HepG2 (cell line): Measurements from ENCODE around the gene CCSER1. TPM values are rescaled to one million over a fixed set of nuclear protein-coding genes. Genes with fewer than 3 reads are reported as not detected.

Source experiments
- ATAC-seq: fragments of 200-7000 bp; cut with Tn5 transposase; 3 replicates; pipeline ENCODE4 v1.9.1; 2020; ENCODE audit warnings: mild to moderate bottlenecking, moderate library complexity
- BruUV-seq: library from RNA; stranded (reverse); fragments of 400-500 nt; replicated peaks from 2 replicates; lab custom pipeline; 2021; lab: Mats Ljungman, UMichigan
- CTCF ChIA-PET: fragments of 300-600 bp; formaldehyde crosslinking; extraction: SDS; loops from one replicate; lab custom pipeline; 2021; ENCODE audit warnings: low total read pairs, inconsistent platforms, low intra/inter-chr PET ratio; lab: Yijun Ruan, JAX
- POLR2A ChIA-PET: fragments of 350-600 bp; sonication (Branson Sonifier 250); formaldehyde crosslinking; loops from one replicate; lab custom pipeline; 2020; ENCODE audit warnings: antibody characterized with exemption, inconsistent platforms; lab: Yijun Ruan, JAX
- DNase-seq: peaks from one replicate; pipeline ENCODE4 v3.0.0-alpha.2; 2015; ENCODE audit warnings: low spot score
- FAIRE-seq: peaks from 3 replicates; lab custom pipeline; 2011; peaks lifted over from hg19 to GRCh38; lab: Jason Lieb, UNC
- H2AFZ ChIP-seq: one replicate; pipeline ENCODE4 v1.6.1; 2011; ENCODE audit warnings: low read length, inconsistent platforms
- H3K27ac ChIP-seq: fragments of 300-600 bp; 3 replicates; pipeline ENCODE4 v1.8.0; 2011; ENCODE audit warnings: mixed run types, mild to moderate bottlenecking, mixed read lengths, low read length, inconsistent platforms; ENCODE audit not compliant: insufficient read depth; ENCODE audit errors: extremely low read length
- H3K27me3 ChIP-seq, 2 experiments: fragments of 200-600 bp in 1 of 2; 2 replicates in 1 of 2; 3 replicates in 1 of 2; pipeline versions ENCODE4 v1.6.0 to v1.8.0; 2011; ENCODE audit warnings: low read length in 2 of 2, mild to moderate bottlenecking in 2 of 2, moderate library complexity in 2 of 2, inconsistent platforms in 1 of 2; ENCODE audit not compliant: insufficient read depth in 2 of 2, control insufficient read depth in 1 of 2
- H3K36me3 ChIP-seq, 2 experiments: fragments of 200-600 bp in 1 of 2; replicated peaks in 1 of 2; 2 replicates in 1 of 2; 3 replicates in 1 of 2; pipeline versions ENCODE4 v1.5.1 to v1.8.0; 2011; ENCODE audit warnings: low read length in 2 of 2, inconsistent platforms in 1 of 2; ENCODE audit not compliant: insufficient read depth in 2 of 2, control insufficient read depth in 1 of 2
- H3K4me1 ChIP-seq: 2 replicates; pipeline ENCODE4 v1.5.1; 2012; ENCODE audit warnings: low read length, inconsistent platforms; ENCODE audit not compliant: insufficient read depth
- H3K4me2 ChIP-seq: 2 replicates; pipeline ENCODE4 v1.6.0; 2011; ENCODE audit warnings: low read depth, low read length, inconsistent platforms
- H3K4me3 ChIP-seq, 3 experiments: fragments of 200-600 bp in 1 of 3; sonication (generic), shearing (Covaris generic) in 1 of 3; replicated peaks in 1 of 3; 2 replicates each; pipeline ENCODE4 v1.5.1; 2011 to 2016; ENCODE audit warnings: low read length in 3 of 3, inconsistent platforms in 2 of 3, low read depth in 2 of 3, mild to moderate bottlenecking in 2 of 3, control low read depth in 1 of 3, mixed read lengths in 1 of 3; ENCODE audit not compliant: insufficient read depth in 1 of 3
- H3K79me2 ChIP-seq: one replicate; pipeline ENCODE4 v1.6.1; 2011; ENCODE audit warnings: low read length, inconsistent platforms; ENCODE audit not compliant: insufficient read depth
- H3K9ac ChIP-seq: 2 replicates; pipeline ENCODE4 v1.6.0; 2011; ENCODE audit warnings: mild to moderate bottlenecking, low read depth, low read length, inconsistent platforms; ENCODE audit not compliant: insufficient read depth
- H3K9me3 ChIP-seq: 2 replicates; pipeline ENCODE4 v1.5.1; 2012; ENCODE audit warnings: mild to moderate bottlenecking, low read length
- H4K20me1 ChIP-seq: 2 replicates; pipeline ENCODE4 v1.6.0; 2011; ENCODE audit warnings: inconsistent platforms, mild to moderate bottlenecking, low read length, moderate library complexity; ENCODE audit not compliant: insufficient read depth
- AGO2 ChIP-seq: fragments of 200-400 bp; formaldehyde crosslinking; optimal IDR thresholded peaks from 2 replicates; pipeline ENCODE3; 2017; ENCODE audit warnings: mild to moderate bottlenecking, low read depth, low read length, moderate library complexity
- CHD2 ChIP-seq: IDR thresholded peaks from 2 replicates; pipeline ENCODE4 v1.6.1; 2011; ENCODE audit warnings: low read depth, low read length, improper control_type of control experiment
- ELF3 ChIP-seq: IDR thresholded peaks from 2 replicates; pipeline ENCODE4 v1.6.1; 2016; ENCODE audit warnings: missing genetic modification reagents, missing compliant biosample characterization
- GATAD1 ChIP-seq: IDR thresholded peaks from 2 replicates; pipeline ENCODE4 v1.6.1; 2016; ENCODE audit warnings: missing genetic modification reagents, missing compliant biosample characterization
- GATAD2A ChIP-seq: IDR thresholded peaks from 2 replicates; pipeline ENCODE4 v1.6.1; 2016
- IKZF5 ChIP-seq: IDR thresholded peaks from 2 replicates; pipeline ENCODE4 v1.6.1; 2018; ENCODE audit warnings: missing genetic modification reagents, mild to moderate bottlenecking, missing compliant biosample characterization
- KDM3A ChIP-seq: IDR thresholded peaks from 2 replicates; pipeline ENCODE4 v1.6.1; 2018; ENCODE audit warnings: low read depth, missing compliant biosample characterization
- KLF12 ChIP-seq: sonication (generic); formaldehyde crosslinking; IDR thresholded peaks from 2 replicates; pipeline ENCODE4 v1.4.0; 2020; ENCODE audit warnings: missing genetic modification reagents, borderline replicate concordance
- SATB2 ChIP-seq: sonication (generic); formaldehyde crosslinking; IDR thresholded peaks from 2 replicates; pipeline ENCODE4 v1.5.0; 2020; ENCODE audit warnings: missing genetic modification reagents
- SNAPC2 ChIP-seq: sonication (generic); formaldehyde crosslinking; IDR thresholded peaks from 2 replicates; pipeline ENCODE4 v1.8.1; 2022; ENCODE audit warnings: mild to moderate bottlenecking, missing genetic modification reagents
- SP5 ChIP-seq: IDR thresholded peaks from 2 replicates; pipeline ENCODE4 v1.6.1; 2016; ENCODE audit warnings: low read depth, borderline replicate concordance
- TCF12 ChIP-seq, 2 experiments: fragments of 450-650 bp in 1 of 2; sonication (generic) in 1 of 2; formaldehyde crosslinking in 1 of 2; IDR thresholded peaks; 2 replicates each; pipeline versions ENCODE4 v1.6.1 to v1.8.0; 2017 to 2022; ENCODE audit warnings: antibody characterized with exemption in 1 of 2, mild to moderate bottlenecking in 1 of 2, missing genetic modification reagents in 1 of 2, moderate library complexity in 1 of 2
- TSC22D2 ChIP-seq: sonication (generic); formaldehyde crosslinking; IDR thresholded peaks from 2 replicates; pipeline ENCODE4 v1.5.1; 2020; ENCODE audit warnings: missing genetic modification reagents, mild to moderate bottlenecking, borderline replicate concordance
- YEATS2 ChIP-seq: sonication (generic); formaldehyde crosslinking; IDR thresholded peaks from 2 replicates; pipeline ENCODE4 v1.4.0; 2020; ENCODE audit warnings: missing genetic modification reagents, borderline replicate concordance
- ZNF124 ChIP-seq: sonication (generic); formaldehyde crosslinking; IDR thresholded peaks from 2 replicates; pipeline ENCODE4 v1.4.0; 2020; ENCODE audit warnings: missing genetic modification reagents
- ZNF205 ChIP-seq: IDR thresholded peaks from 2 replicates; pipeline ENCODE4 v1.6.1; 2018; ENCODE audit warnings: missing biosample characterization, missing genetic modification reagents
- ZNF543 ChIP-seq: sonication (generic); formaldehyde crosslinking; IDR thresholded peaks from 2 replicates; pipeline ENCODE4 v1.4.0; 2020; ENCODE audit warnings: mild to moderate bottlenecking, missing genetic modification reagents
- ZNF576 ChIP-seq: sonication (generic); formaldehyde crosslinking; IDR thresholded peaks from 2 replicates; pipeline ENCODE4 v1.4.0; 2020; ENCODE audit warnings: mild to moderate bottlenecking, missing genetic modification reagents
- ZNF614 ChIP-seq: IDR thresholded peaks from 2 replicates; pipeline ENCODE4 v1.6.1; 2018; ENCODE audit warnings: missing biosample characterization, missing genetic modification reagents, inconsistent platforms, borderline replicate concordance
- WGBS: methylation state at CpG from one replicate; pipeline ENCODE4 v1.1.6; 2017; ENCODE audit warnings: low lambda C conversion rate; 5-methylcytosine and 5-hydroxymethylcytosine counted together
- in situ Hi-C: cut with HindIII; loops from 2 replicates; pipeline ENCODE4 v1.10.0; 2017; ENCODE audit warnings: low pct_unique_long_range_greater_than_20kb; ENCODE audit not compliant: extremely low pct_ligation_motif_present
- intact Hi-C: fragments of 100-400 bp; cut with micrococcal nuclease; formaldehyde crosslinking; loops from one replicate; pipeline ENCODE4 v1.10.0; 2022; ENCODE audit not compliant: unreplicated experiment
- polyA plus RNA-seq, 8 experiments: library from polyadenylated mRNA; depleted of rRNA in 3 of 8; stranded (reverse) in 7 of 8; unstranded in 1 of 8; fragments of >200 nt; fragmentation: Illumina TruSeq in 4 of 8; extraction: Trizol in 4 of 8; gene quantifications; 2 replicates each; pipeline versions ENCODE4 v1.2.1 to v1.2.3, GENCODE V29; 2011 to 2016; ENCODE audit warnings: low read depth in 4 of 8, missing spikeins in 1 of 8, mixed read lengths in 1 of 8; ENCODE audit not compliant: insufficient read depth in 1 of 8
- total RNA-seq, 5 experiments: library from RNA; depleted of rRNA; stranded (reverse); fragments of >200 nt; fragmentation: Illumina TruSeq; extraction: Trizol; gene quantifications; 2 replicates each; pipeline ENCODE4 v1.2.3, GENCODE V29; 2016; ENCODE audit warnings: low read depth in 1 of 5

The CCSER1 gene
- total and polyA plus RNA-seq, 2 of the 13 experiments (the other 11 are each of a cell fraction or from before 2014, with no cell fraction given) = not detected

- TF ChIP-seq ZNF614 (CRISPR knock-in tag) = no peak
- no peak for TF ChIP-seq SATB2 (CRISPR knock-in tag)
- TF ChIP-seq IKZF5 (CRISPR knock-in tag) = no peak
- TF ChIP-seq ZNF205 = no peak
- no peak for TF ChIP-seq KLF12 (CRISPR knock-in tag)
- no peak for TF ChIP-seq GATAD2A (CRISPR knock-in tag)
Measured at GRCh38 chr4:91280551-91281290, 1153.5 kb downstream of the CCSER1 start (continued).

- Histone ChIP-seq H3K27ac (no peak overlapping the region), H2AFZ (no peak overlapping the region), H3K36me3 (no peaks in the 10 kb centered on the region), H3K79me2 (no peaks in the 10 kb centered on the region), H3K4me3 (no peak overlapping the region), H3K27me3 (no peaks in the 10 kb centered on the region), H3K4me2 (no peak overlapping the region), H3K9me3 (no peaks in the 10 kb centered on the region), H4K20me1 (no peaks in the 10 kb centered on the region), H3K9ac (no peak overlapping the region), H3K4me1 (no peaks in the 10 kb centered on the region)
- no peak for DNase-seq
- ATAC-seq = no peak
- FAIRE-seq = no peak
- CTCF ChIA-PET = no interaction called here
- WGBS = 0% methylated on average over 3 of the region's 3 CpGs
- intact Hi-C loops = no loop called here
- POLR2A ChIA-PET = no interaction called here
- BruUV-seq = no TSS peak
- no peak for TF ChIP-seq GATAD1 (CRISPR knock-in tag)
- TF ChIP-seq SP5 (CRISPR knock-in tag) = no peak
- TF ChIP-seq ZNF576 (CRISPR knock-in tag) = no peak
- no peak for TF ChIP-seq ELF3 (CRISPR knock-in tag)
- TF ChIP-seq TCF12 (IDR thresholded peaks at IDR 0.05) = no peak
- TF ChIP-seq TCF12 (CRISPR knock-in tag; IDR thresholded peaks at IDR 0.05) = no peak
- no peak for TF ChIP-seq ZNF124
- no peak for TF ChIP-seq KDM3A (CRISPR knock-in tag)
- TF ChIP-seq TSC22D2 (CRISPR knock-in tag) = no peak
- TF ChIP-seq ZNF543 (CRISPR knock-in tag) = no peak
- TF ChIP-seq SNAPC2 (CRISPR knock-in tag) = no peak
- TF ChIP-seq YEATS2 (CRISPR knock-in tag) = no peak
- TF ChIP-seq CHD2 = no peak
- TF ChIP-seq AGO2 = no peak
- in situ Hi-C loops = no loop called here
Measured at GRCh38 chr4:91282217-91282616, 1155.0 kb downstream of the CCSER1 start.
